ENCODE data around the gene MOV10L1. TPM values are rescaled to one million over a fixed set of nuclear protein-coding genes. Genes with fewer than 3 reads are reported as not detected.

MOV10L1 gene
- total and polyA plus RNA-seq, 2 donors (not counting 3 experiments of a cell fraction or from before 2014, with no cell fraction given), result 27.6 to 37.6 TPM

- dilution Hi-C loops (cut with MboI; ENCODE audit: extremely low pct_ligation_motif_present, low sequenced_read_pairs), result no loop called here
- peaks cover 9 to 14% of the 10 kb centered on the region in 2 experiments for H3K27me3 ChIP-seq (ENCODE audit: control insufficient read depth in 2 of 2, insufficient read depth in 2 of 2, low read length in 2 of 2)
- DNase-seq (ENCODE audit: low read depth, low spot score) (no peak), FAIRE-seq (no peak)
- H3K4me3 ChIP-seq (replicated peaks in 1 of 3; ENCODE audit: insufficient read depth in 1 of 3, low read depth in 1 of 3, low read length in 3 of 3), result no peak overlapping the region
- H3K4me1 ChIP-seq (ENCODE audit: control insufficient read depth, extremely low read depth, insufficient read depth, low read length), result no peaks in the 10 kb centered on the region
- H2AFZ ChIP-seq (ENCODE audit: low read depth, low read length), result no peak overlapping the region
- H4K20me1 ChIP-seq (replicated peaks; ENCODE audit: control insufficient read depth, extremely low read depth, insufficient read depth, low read length), result no peaks in the 10 kb centered on the region
- H3K36me3 ChIP-seq (ENCODE audit: control insufficient read depth in 2 of 2, extremely low read depth in 1 of 2, insufficient read depth in 2 of 2, low read length in 2 of 2), result no peaks in the 10 kb centered on the region
- TF ChIP-seq JUN (IDR thresholded peaks at IDR 0.05; ENCODE audit: borderline replicate concordance, insufficient read depth, insufficient read length, low read depth) (no peak), EZH2 (IDR thresholded peaks at IDR 0.05; ENCODE audit: borderline replicate concordance, low read depth, low read length, severe bottlenecking) (no peak), FOS (IDR thresholded peaks at IDR 0.05; ENCODE audit: borderline replicate concordance, insufficient read depth, low read length) (no peak), POLR2A (IDR thresholded peaks at IDR 0.05; ENCODE audit: low read depth, low read length) (no peak), MYC (IDR thresholded peaks at IDR 0.05; ENCODE audit: low read depth, low read length) (no peak), POLR2AphosphoS5 (IDR thresholded peaks at IDR 0.05; ENCODE audit: insufficient read depth, low read depth, low read length) (no peak), MAX (IDR thresholded peaks at IDR 0.05; ENCODE audit: insufficient read depth, insufficient read length) (no peak), GATA2 (IDR thresholded peaks at IDR 0.05; ENCODE audit: insufficient read depth, insufficient read length, low read depth, low read length) (no peak)
- TF ChIP-seq, protein P1, sequence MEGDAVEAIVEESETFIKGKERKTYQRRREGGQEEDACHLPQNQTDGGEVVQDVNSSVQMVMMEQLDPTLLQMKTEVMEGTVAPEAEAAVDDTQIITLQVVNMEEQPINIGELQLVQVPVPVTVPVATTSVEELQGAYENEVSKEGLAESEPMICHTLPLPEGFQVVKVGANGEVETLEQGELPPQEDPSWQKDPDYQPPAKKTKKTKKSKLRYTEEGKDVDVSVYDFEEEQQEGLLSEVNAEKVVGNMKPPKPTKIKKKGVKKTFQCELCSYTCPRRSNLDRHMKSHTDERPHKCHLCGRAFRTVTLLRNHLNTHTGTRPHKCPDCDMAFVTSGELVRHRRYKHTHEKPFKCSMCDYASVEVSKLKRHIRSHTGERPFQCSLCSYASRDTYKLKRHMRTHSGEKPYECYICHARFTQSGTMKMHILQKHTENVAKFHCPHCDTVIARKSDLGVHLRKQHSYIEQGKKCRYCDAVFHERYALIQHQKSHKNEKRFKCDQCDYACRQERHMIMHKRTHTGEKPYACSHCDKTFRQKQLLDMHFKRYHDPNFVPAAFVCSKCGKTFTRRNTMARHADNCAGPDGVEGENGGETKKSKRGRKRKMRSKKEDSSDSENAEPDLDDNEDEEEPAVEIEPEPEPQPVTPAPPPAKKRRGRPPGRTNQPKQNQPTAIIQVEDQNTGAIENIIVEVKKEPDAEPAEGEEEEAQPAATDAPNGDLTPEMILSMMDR (IDR thresholded peaks at IDR 0.05; ENCODE audit: extremely low read depth in 1 of 2, insufficient read depth in 1 of 2, low read depth in 1 of 2, low read length in 2 of 2), result no peak
- H3K9me1 ChIP-seq (replicated peaks; ENCODE audit: control insufficient read depth, extremely low read depth, insufficient read depth, low read length), result no peaks in the 10 kb centered on the region
- no peaks in the 10 kb centered on the region for H3K79me2 ChIP-seq (ENCODE audit: control insufficient read depth, insufficient read depth, low read length)
- no peak overlapping the region for H3K4me2 ChIP-seq (ENCODE audit: insufficient read depth, low read length)
- H3K9me3 ChIP-seq (replicated peaks; ENCODE audit: control insufficient read depth, insufficient read depth, low read length), result no peaks in the 10 kb centered on the region
- intact Hi-C loops (cut with micrococcal nuclease), result no loop called here
- no TSS peak for BruUV-seq (replicated peaks)
- H3K9ac ChIP-seq (replicated peaks; ENCODE audit: extremely low read depth, insufficient read depth, low read length), result no peak overlapping the region
- ChIA-PET CTCF (interaction anchor here (1.6 kb wide), 2 partner anchors 33 to 70 kb away, joined by 3 read pairs; no protein-coding TSS in a partner anchor), POLR2A (no interaction called here)
- H3K27ac ChIP-seq (ENCODE audit: insufficient read depth, low read depth, low read length), result no peak overlapping the region
Observed at GRCh38 chr22:50063589-50064393, 26.0 kb upstream of the MOV10L1 start.

Data from endothelial cell of umbilical vein (primary cell).